Regular cardiac myocyte (primary cell): Measurements from ENCODE around the gene HPS6. TPM values are rescaled to one million over a fixed set of nuclear protein-coding genes. Genes with fewer than 3 reads are reported as not detected.

Experiments
- total RNA-seq: library from RNA; depleted of rRNA; stranded (reverse); fragments of >200 nt; gene quantifications from 2 replicates; pipeline ENCODE4 v1.2.3, GENCODE V29; 2014

The HPS6 gene
- 35.8 and 47.2 TPM in 2 replicates for total RNA-seq

GRCh38 chr10:102064868-102065560 lies at the start of gene HPS6:
Gene HPS6 (plus strand): TSS chr10:102065349. CDS start chr10:102065475, 126 bp downstream.

GRCh38 chr10:102055647-102056419 lies 9.3 kb upstream of the HPS6 start, which contains the start of gene ARMH3:
Gene ARMH3 (minus strand): TSS chr10:102056173. CDS start chr10:102040114, 16,059 bp downstream.

Other genes with a start within 250 kb of the HPS6 start
- gene OGA, start 246.9 kb upstream of the HPS6 start, total RNA-seq: 110 and 132 TPM in 2 replicates
- 0.19 and 2.0 TPM in 2 replicates for gene KCNIP2, start 221.5 kb upstream of the HPS6 start, total RNA-seq
- gene ARMH3, start 9.2 kb upstream of the HPS6 start, total RNA-seq: 6.2 and 13.0 TPM in 2 replicates
- 26.3 and 35.0 TPM in 2 replicates for gene LDB1, start 55.0 kb downstream of the HPS6 start, total RNA-seq
- 5.9 and 13.4 TPM in 2 replicates for gene PPRC1, start 67.7 kb downstream of the HPS6 start, total RNA-seq
- 22.3 and 75.9 TPM in 2 replicates for gene NOLC1, start 87.0 kb downstream of the HPS6 start, total RNA-seq
- 0.19 and 0.56 TPM in 2 replicates for gene ELOVL3, start 160.9 kb downstream of the HPS6 start, total RNA-seq
- under 0.01 TPM in 2 replicates for gene PITX3, start 176.2 kb downstream of the HPS6 start, total RNA-seq
- gene GBF1, start 180.2 kb downstream of the HPS6 start, total RNA-seq: 20.9 and 30.3 TPM in 2 replicates